MCF 10A (cell line): Measurements from ENCODE around the gene COG3. TPM values are rescaled to one million over a fixed set of nuclear protein-coding genes. Genes with fewer than 3 reads are reported as not detected.

ENCODE experiments used
- BruUV-seq: library from RNA; stranded (reverse); fragments of 400-500 nt; replicated peaks from 2 replicates; lab custom pipeline; 2021; lab: Mats Ljungman, UMichigan
- CTCF ChIA-PET: fragments of 300-600 bp; sonication (Branson Sonifier 250); formaldehyde crosslinking; extraction: SDS; loops from one replicate; lab custom pipeline; 2021; ENCODE audit warnings: antibody characterized with exemption, inconsistent platforms; lab: Yijun Ruan, JAX
- POLR2A ChIA-PET: fragments of 300-600, 350-650 bp; sonication (Branson Sonifier 250); formaldehyde crosslinking; extraction: SDS; loops from one replicate; lab custom pipeline; 2020; ENCODE audit warnings: antibody characterized with exemption, inconsistent platforms; lab: Yijun Ruan, JAX
- DNase-seq: peaks from one replicate; pipeline ENCODE4 v3.0.0-alpha.2; 2018; ENCODE audit not compliant: unreplicated experiment
- H3K27ac Mint-ChIP-seq: one replicate; pipeline ENCODE4 v1.8.0; 2022; ENCODE audit warnings: mild to moderate bottlenecking, low read depth, mixed read lengths; ENCODE audit not compliant: unreplicated experiment
- H3K27me3 Mint-ChIP-seq: one replicate; pipeline ENCODE4 v1.8.0; 2022; ENCODE audit warnings: mixed read lengths; ENCODE audit not compliant: insufficient read depth, unreplicated experiment
- H3K36me3 Mint-ChIP-seq: one replicate; pipeline ENCODE4 v1.8.0; 2022; ENCODE audit warnings: mild to moderate bottlenecking, moderate library complexity, mixed read lengths; ENCODE audit not compliant: insufficient read depth, unreplicated experiment
- H3K4me1 Mint-ChIP-seq: one replicate; pipeline ENCODE4 v1.8.0; 2022; ENCODE audit warnings: mixed read lengths; ENCODE audit not compliant: insufficient read depth, unreplicated experiment
- H3K4me3 Mint-ChIP-seq: one replicate; pipeline ENCODE4 v1.8.0; 2022; ENCODE audit warnings: mild to moderate bottlenecking, moderate library complexity, mixed read lengths; ENCODE audit not compliant: unreplicated experiment
- H3K9me3 Mint-ChIP-seq: one replicate; pipeline ENCODE4 v1.8.0; 2022; ENCODE audit warnings: mixed read lengths; ENCODE audit not compliant: unreplicated experiment
- CTCF ChIP-seq: fragments of 200-600 bp; IDR thresholded peaks from one replicate; pipeline ENCODE4 v1.8.0; 2022; ENCODE audit warnings: antibody characterized with exemption, mild to moderate bottlenecking; ENCODE audit not compliant: unreplicated experiment
- intact Hi-C: fragments of 100-400 bp; cut with micrococcal nuclease; formaldehyde crosslinking; loops from 2 replicates; pipeline ENCODE4 v1.14.1; 2022
- total RNA-seq: library from RNA; stranded (reverse); gene quantifications from 2 replicates; pipeline ENCODE4 v1.2.3, GENCODE V29; 2022

The COG3 gene
- total RNA-seq, 1 experiment from 2014 or later: 44.1 TPM

GRCh38 chr13:45448965-45449559 is 15.7 kb upstream of the COG3 start:
- Mint-ChIP-seq H3K9me3 (no peaks in the 10 kb centered on the region), H3K27me3 (no peaks in the 10 kb centered on the region), H3K4me3 (no peak overlapping the region), H3K4me1 (no peaks in the 10 kb centered on the region), H3K36me3 (no peaks in the 10 kb centered on the region), H3K27ac (no peak overlapping the region)
- ChIA-PET POLR2A (interaction anchor here (0.6 to 1.2 kb wide), 4 partner anchors 20 to 34 kb away, joined by 3 to 4 read pairs (median 4); no protein-coding TSS in a partner anchor), CTCF (interaction anchor here (0.6 kb wide), 1 partner anchor 489 kb away, joined by 3 read pairs; no protein-coding TSS in a partner anchor)
- no TSS peak for BruUV-seq
- no peak for TF ChIP-seq CTCF
- no peak for DNase-seq
- intact Hi-C loops: no loop called here

- no peak for DNase-seq
- no peaks in the 10 kb centered on the region for H3K9me3 Mint-ChIP-seq
- intact Hi-C loops: no loop called here
- H3K36me3 Mint-ChIP-seq: no peaks in the 10 kb centered on the region
- no peak for TF ChIP-seq CTCF
- CTCF ChIA-PET: interaction anchor here (0.6 to 0.7 kb wide), 2 partner anchors 11 to 469 kb away, joined by 3 read pairs; no protein-coding TSS in a partner anchor
- no peak overlapping the region for H3K27ac Mint-ChIP-seq
- peaks cover 4% of the 10 kb centered on the region for H3K4me1 Mint-ChIP-seq
- H3K4me3 Mint-ChIP-seq: no peak overlapping the region
- H3K27me3 Mint-ChIP-seq: no peaks in the 10 kb centered on the region
- POLR2A ChIA-PET: interaction anchor here (0.9 to 1.8 kb wide), 4 partner anchors 10 to 17 kb away, joined by 3 to 6 read pairs (median 4); partner anchors contain the start of gene COG3
- BruUV-seq: no TSS peak
Measured at GRCh38 chr13:45451282-45451681, 13.5 kb upstream of the COG3 start.

- no peak for DNase-seq
- no TSS peak for BruUV-seq
- POLR2A ChIA-PET: interaction anchor here (0.6 to 1.6 kb wide), 2 partner anchors 14 to 101 kb away, joined by 3 to 4 read pairs; no protein-coding TSS in a partner anchor
Measured at GRCh38 chr13:45454204-45454603, 10.5 kb upstream of the COG3 start.

More at GRCh38 chr13:45454204-45454603, 10.5 kb upstream of the COG3 start:
- peaks cover 13% of the 10 kb centered on the region for H3K4me1 Mint-ChIP-seq
- no peaks in the 10 kb centered on the region for H3K27me3 Mint-ChIP-seq
- intact Hi-C loops: no loop called here
- peaks cover 4% of the 10 kb centered on the region for H3K9me3 Mint-ChIP-seq
- no peak overlapping the region for H3K4me3 Mint-ChIP-seq
- peak overlapping the region; percentile 65 for H3K27ac Mint-ChIP-seq
- no peaks in the 10 kb centered on the region for H3K36me3 Mint-ChIP-seq
- TF ChIP-seq CTCF: no peak
- CTCF ChIA-PET: interaction anchor here (1.0 kb wide), 1 partner anchor 11 kb away, joined by 3 read pairs; no protein-coding TSS in a partner anchor
